IMR-90 (cell line): ENCODE data around the gene NLRX1. TPM values are rescaled to one million over a fixed set of nuclear protein-coding genes. Genes with fewer than 3 reads are reported as not detected.

ENCODE experiments used
- ATAC-seq: fragments of 200-7000 bp; cut with Tn5 transposase; 2 replicates; pipeline ENCODE4 v1.9.1; 2020; ENCODE audit warnings: low read depth, mild to moderate bottlenecking, moderate library complexity
- BruUV-seq: library from RNA; stranded (reverse); fragments of 400-500 nt; replicated peaks from 2 replicates; lab custom pipeline; 2021; lab: Mats Ljungman, UMichigan
- CTCF ChIA-PET: fragments of 300-600 bp; formaldehyde crosslinking; extraction: SDS; loops from one replicate; lab custom pipeline; 2021; ENCODE audit warnings: antibody characterized with exemption; lab: Yijun Ruan, JAX
- POLR2A ChIA-PET: fragments of 300-600 bp; sonication (Branson Sonifier 250); formaldehyde crosslinking; loops from one replicate; lab custom pipeline; 2022; ENCODE audit warnings: antibody characterized with exemption; ENCODE audit not compliant: unreplicated experiment; lab: Charles Lee
- DNase-seq: peaks from one replicate; pipeline ENCODE4 v3.0.0; 2013
- H2AFZ ChIP-seq: replicated peaks from 2 replicates; pipeline ENCODE3; 2013; ENCODE audit warnings: low read length, mild to moderate bottlenecking; ENCODE audit not compliant: poor library complexity
- H2AK5ac ChIP-seq: 2 replicates; pipeline ENCODE4 v1.6.1; 2013; ENCODE audit warnings: low read depth, low read length, inconsistent platforms
- H2AK9ac ChIP-seq: replicated peaks from 2 replicates; pipeline ENCODE3; 2013; ENCODE audit warnings: mild to moderate bottlenecking, low read depth, low read length, moderate library complexity; ENCODE audit not compliant: poor library complexity
- H2BK120ac ChIP-seq: 2 replicates; pipeline ENCODE4 v1.6.1; 2013; ENCODE audit warnings: low read depth, low read length, inconsistent platforms
- H2BK15ac ChIP-seq: 3 replicates; pipeline ENCODE4 v1.6.1; 2013; ENCODE audit warnings: low read depth, low read length, inconsistent platforms
- H2BK20ac ChIP-seq: 2 replicates; pipeline ENCODE4 v1.6.1; 2013; ENCODE audit warnings: low read depth, mild to moderate bottlenecking, inconsistent platforms, low read length, moderate library complexity
- H2BK5ac ChIP-seq: 2 replicates; pipeline ENCODE4 v1.6.1; 2013; ENCODE audit warnings: mild to moderate bottlenecking, low read depth, low read length, inconsistent platforms; ENCODE audit not compliant: poor library complexity, severe bottlenecking
- H3K14ac ChIP-seq: replicated peaks from 2 replicates; pipeline ENCODE4 v1.6.1; 2013; ENCODE audit warnings: low read depth, low read length, inconsistent platforms
- H3K18ac ChIP-seq: 2 replicates; pipeline ENCODE4 v1.6.1; 2013; ENCODE audit warnings: low read depth, low read length, control low read depth
- H3K23ac ChIP-seq: 2 replicates; pipeline ENCODE4 v1.6.1; 2013; ENCODE audit warnings: low read depth, low read length, inconsistent platforms
- H3K27ac ChIP-seq: 2 replicates; pipeline ENCODE4 v1.5.1; 2013; ENCODE audit warnings: mild to moderate bottlenecking, control low read depth, low read length; ENCODE audit not compliant: insufficient read depth
- H3K27me3 ChIP-seq: 2 replicates; pipeline ENCODE4 v1.6.1; 2013; ENCODE audit warnings: low read length; ENCODE audit not compliant: control insufficient read depth, insufficient read depth
- H3K36me3 ChIP-seq: 2 replicates; pipeline ENCODE4 v1.6.1; 2013; ENCODE audit warnings: low read length, mixed read lengths; ENCODE audit not compliant: control insufficient read depth, insufficient read depth
- H3K4ac ChIP-seq: 2 replicates; pipeline ENCODE4 v1.6.1; 2013; ENCODE audit warnings: low read depth, low read length, inconsistent platforms
- H3K4me1 ChIP-seq: 2 replicates; pipeline ENCODE4 v1.6.1; 2013; ENCODE audit warnings: low read length, mixed read lengths; ENCODE audit not compliant: control insufficient read depth, insufficient read depth
- H3K4me2 ChIP-seq: 2 replicates; pipeline ENCODE4 v1.6.1; 2013; ENCODE audit warnings: low read depth, mild to moderate bottlenecking, control low read depth, low read length, moderate library complexity
- H3K4me3 ChIP-seq: 2 replicates; pipeline ENCODE4 v1.5.1; 2013; ENCODE audit warnings: low read depth, mild to moderate bottlenecking, control low read depth, low read length, moderate library complexity; ENCODE audit not compliant: insufficient read depth
- H3K56ac ChIP-seq: 2 replicates; pipeline ENCODE4 v1.6.1; 2013; ENCODE audit warnings: low read length, inconsistent platforms; ENCODE audit not compliant: insufficient read depth; ENCODE audit errors: extremely low read depth
- H3K79me1 ChIP-seq, 2 experiments: 2 replicates each; pipeline ENCODE4 v1.6.1; 2013; ENCODE audit warnings: low read length in 2 of 2, inconsistent platforms in 1 of 2, low read depth in 1 of 2
- H3K9ac ChIP-seq: 2 replicates; pipeline ENCODE4 v1.6.1; 2013; ENCODE audit warnings: low read depth, low read length, control low read depth
- H3K9me1 ChIP-seq: 2 replicates; pipeline ENCODE4 v1.6.1; 2013; ENCODE audit warnings: low read length, inconsistent platforms; ENCODE audit not compliant: insufficient read depth
- H3K9me3 ChIP-seq: 2 replicates; pipeline ENCODE4 v1.6.1; 2013; ENCODE audit warnings: low read length; ENCODE audit not compliant: control insufficient read depth, insufficient read depth
- H4K20me1 ChIP-seq: 2 replicates; pipeline ENCODE4 v1.6.1; 2013; ENCODE audit warnings: low read length, inconsistent platforms; ENCODE audit not compliant: insufficient read depth
- H4K5ac ChIP-seq: 2 replicates; pipeline ENCODE4 v1.6.1; 2013; ENCODE audit warnings: mild to moderate bottlenecking, low read depth, low read length, control low read depth
- H4K8ac ChIP-seq, 2 experiments: 2 replicates each; pipeline ENCODE4 v1.6.1; 2013; ENCODE audit warnings: low read depth in 2 of 2, low read length in 2 of 2, control low read depth in 1 of 2, inconsistent platforms in 1 of 2
- H4K91ac ChIP-seq: 2 replicates; pipeline ENCODE4 v1.6.1; 2013; ENCODE audit warnings: low read depth, low read length, inconsistent platforms; ENCODE audit not compliant: insufficient read depth
- BHLHE40 ChIP-seq: fragments of 150-350 bp; IDR thresholded peaks from 2 replicates; pipeline ENCODE4 v1.6.1; 2016; ENCODE audit warnings: mild to moderate bottlenecking, low read depth, low read length
- CEBPB ChIP-seq: IDR thresholded peaks from 2 replicates; pipeline ENCODE4 v1.6.1; 2012; ENCODE audit warnings: low read depth, low read length, improper control_type of control experiment
- CHD1 ChIP-seq: IDR thresholded peaks from 2 replicates; pipeline ENCODE4 v1.6.1; 2012; ENCODE audit warnings: low read depth, low read length, improper control_type of control experiment
- CTCF ChIP-seq: conservative IDR thresholded peaks from 2 replicates; pipeline ENCODE4 v1.5.1; 2012; ENCODE audit warnings: mild to moderate bottlenecking, low read depth, low read length, improper control_type of control experiment
- ELK1 ChIP-seq: fragments of 150-350 bp; IDR thresholded peaks from 2 replicates; pipeline ENCODE4 v1.6.1; 2016; ENCODE audit warnings: low read depth, mild to moderate bottlenecking, low read length, moderate library complexity, borderline replicate concordance
- FOS ChIP-seq: fragments of 150-350 bp; IDR thresholded peaks from 2 replicates; pipeline ENCODE4 v1.6.1; 2016; ENCODE audit warnings: low read depth, low read length
- MAFK ChIP-seq: IDR thresholded peaks from 2 replicates; pipeline ENCODE4 v1.6.1; 2012; ENCODE audit warnings: low read depth, low read length, improper control_type of control experiment
- MAZ ChIP-seq: IDR thresholded peaks from 2 replicates; pipeline ENCODE4 v1.6.1; 2012; ENCODE audit warnings: low read depth, mild to moderate bottlenecking, low read length, improper control_type of control experiment, moderate library complexity, borderline replicate concordance
- MXI1 ChIP-seq: IDR thresholded peaks from 2 replicates; pipeline ENCODE4 v1.6.1; 2012; ENCODE audit warnings: low read depth, mild to moderate bottlenecking, low read length, moderate library complexity, borderline replicate concordance
- NFE2L2 ChIP-seq: fragments of 150-350 bp; IDR thresholded peaks from 2 replicates; pipeline ENCODE4 v1.6.1; 2016; ENCODE audit warnings: low read depth, mild to moderate bottlenecking, low read length
- POLR2A ChIP-seq: IDR thresholded peaks from 2 replicates; pipeline ENCODE4 v1.6.1; 2012; ENCODE audit warnings: mild to moderate bottlenecking, low read depth, low read length
- RAD21 ChIP-seq: IDR thresholded peaks from 2 replicates; pipeline ENCODE4 v1.6.1; 2012; ENCODE audit warnings: low read length, improper control_type of control experiment
- RCOR1 ChIP-seq: IDR thresholded peaks from 2 replicates; pipeline ENCODE4 v1.6.1; 2012; ENCODE audit warnings: mild to moderate bottlenecking, low read length, improper control_type of control experiment; ENCODE audit not compliant: insufficient replicate concordance
- RFX5 ChIP-seq: IDR thresholded peaks from 2 replicates; pipeline ENCODE4 v1.8.0; 2012; ENCODE audit warnings: low read depth, mild to moderate bottlenecking, low read length, moderate library complexity
- SMC3 ChIP-seq: fragments of 150-350 bp; IDR thresholded peaks from 2 replicates; pipeline ENCODE4 v1.6.1; 2016; ENCODE audit warnings: low read depth, mild to moderate bottlenecking, antibody characterized with exemption, low read length, moderate library complexity
- WGBS, 2 experiments: methylation state at CpG; one replicate each; pipeline versions ENCODE4 v1.1.5 to v1.1.7; 2013; ENCODE audit warnings: missing lambda C conversion rate in 2 of 2; ENCODE audit not compliant: insufficient read length in 1 of 2; ENCODE audit errors: extremely low coverage in 2 of 2; 5-methylcytosine and 5-hydroxymethylcytosine counted together
- dilution Hi-C: fragments of 300-500 bp; cut with HindIII; formaldehyde crosslinking; loops from one replicate; pipeline ENCODE4 v1.14.3; 2018; ENCODE audit warnings: low sequenced_read_pairs; ENCODE audit not compliant: unreplicated experiment
- in situ Hi-C: fragments of 300-500 bp; cut with MboI; formaldehyde crosslinking; loops from 3 replicates; pipeline ENCODE4 v1.14.3; 2019; ENCODE audit warnings: low sequenced_read_pairs, inconsistent platforms, mixed read lengths
- intact Hi-C: fragments of 100-400 bp; cut with micrococcal nuclease; formaldehyde crosslinking; loops from 2 replicates; pipeline ENCODE4 v1.10.0; 2022
- polyA plus RNA-seq, 3 experiments: library from polyadenylated mRNA; depleted of rRNA; stranded (reverse); fragments of >200 nt; gene quantifications; 2 replicates each; pipeline ENCODE4 v1.2.3, GENCODE V29; 2012; ENCODE audit warnings: low replicate concordance in 1 of 3
- total RNA-seq: library from RNA; depleted of rRNA; stranded (reverse); fragments of >200 nt; gene quantifications from 2 replicates; pipeline ENCODE4 v1.2.3, GENCODE V29; 2012

Gene NLRX1
- total and polyA plus RNA-seq, 2 of the 4 experiments (the other 2 are of a cell fraction), result 3.0 to 4.9 TPM

- H3K9me1 ChIP-seq, result no peaks in the 10 kb centered on the region
- peaks cover 39% of the 10 kb centered on the region for H3K27me3 ChIP-seq
- no peak overlapping the region for H2BK5ac ChIP-seq
- no peaks in the 10 kb centered on the region for H3K36me3 ChIP-seq
- H3K4me3 ChIP-seq, result no peak overlapping the region
- no peaks in the 10 kb centered on the region for H3K9me3 ChIP-seq
- ChIA-PET POLR2A (no interaction called here), CTCF (no interaction called here)
- dilution Hi-C loops, result no loop called here
- no peak for ATAC-seq
- no peak overlapping the region for H2BK20ac ChIP-seq
- no peak overlapping the region for H2BK15ac ChIP-seq
- H3K4me1 ChIP-seq, result no peaks in the 10 kb centered on the region
- no peak overlapping the region for H3K23ac ChIP-seq
- DNase-seq, result no peak
- no peak overlapping the region for H2AFZ ChIP-seq
- H3K27ac ChIP-seq, result no peak overlapping the region
- intact Hi-C loops, result no loop called here
- H3K79me1 ChIP-seq, result no peaks in the 10 kb centered on the region
- in situ Hi-C loops, result no loop called here
- no peak overlapping the region for H4K8ac ChIP-seq
- H3K9ac ChIP-seq, result no peak overlapping the region
- BruUV-seq, result no TSS peak
- H4K91ac ChIP-seq, result no peak overlapping the region
- no peak overlapping the region for H3K4me2 ChIP-seq
- H2BK120ac ChIP-seq, result no peak overlapping the region
- WGBS, 2 experiments, result 88% methylated on average over 11 of the region's 13 CpGs; no CpG with 5 or more reads in 1 of the 2 experiments
- no peak overlapping the region for H3K18ac ChIP-seq
- TF ChIP-seq POLR2A, result no peak
- TF ChIP-seq CTCF, result no peak
- TF ChIP-seq BHLHE40, result no peak
- TF ChIP-seq RAD21, result no peak
- no peak for TF ChIP-seq MXI1
- no peak for TF ChIP-seq ELK1
- no peak for TF ChIP-seq RCOR1
- no peak for TF ChIP-seq SMC3
- TF ChIP-seq NFE2L2, result no peak
- TF ChIP-seq CEBPB, result no peak
- TF ChIP-seq MAFK, result no peak
- no peak for TF ChIP-seq CHD1
- no peak for TF ChIP-seq RFX5
- no peak for TF ChIP-seq FOS
- TF ChIP-seq MAZ, result no peak
- no peak overlapping the region for H2AK5ac ChIP-seq
- no peak overlapping the region for H3K14ac ChIP-seq
- no peak overlapping the region for H3K56ac ChIP-seq
- H4K20me1 ChIP-seq, result no peaks in the 10 kb centered on the region
- no peak overlapping the region for H2AK9ac ChIP-seq
- no peak overlapping the region for H4K5ac ChIP-seq
- no peak overlapping the region for H3K4ac ChIP-seq
Observed at GRCh38 chr11:119158467-119158866, 10.1 kb upstream of the NLRX1 start.
